ENCODE results near the gene PRG2.

Gene PRG2

DNA sequence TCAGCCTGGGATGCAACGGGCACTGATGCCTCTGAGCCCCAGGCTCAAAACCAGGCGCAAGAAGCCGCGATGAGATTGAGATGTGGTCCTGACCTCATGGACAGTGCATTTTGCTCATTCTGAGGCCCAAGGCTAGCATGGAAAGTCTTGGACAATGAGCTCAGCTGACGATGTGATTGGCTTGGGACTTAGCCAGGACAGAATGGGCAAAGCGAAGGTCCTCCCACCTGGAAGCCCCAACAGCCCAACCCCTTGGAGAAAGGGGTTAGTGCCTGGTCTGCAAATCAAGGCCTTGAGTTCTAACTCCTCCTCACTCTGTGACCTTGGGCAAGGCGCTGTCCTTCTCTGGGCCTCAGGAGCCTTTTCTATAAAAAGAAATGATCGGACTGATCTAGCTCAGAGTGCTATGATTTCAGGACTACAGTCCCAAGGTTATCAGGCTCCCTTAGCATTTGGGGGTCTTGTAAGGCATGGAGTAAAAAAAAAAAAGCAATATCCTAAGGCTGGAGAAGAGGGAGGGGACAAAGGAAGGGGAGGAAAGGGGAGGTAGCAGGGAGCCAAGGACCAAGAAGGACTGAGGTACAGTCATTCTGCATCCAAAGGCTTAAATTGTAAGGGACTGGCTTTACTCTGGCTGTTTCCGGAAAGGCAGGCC lies 33.8 kb upstream of the PRG2 start:
- TF ChIP-seq, protein P1, sequence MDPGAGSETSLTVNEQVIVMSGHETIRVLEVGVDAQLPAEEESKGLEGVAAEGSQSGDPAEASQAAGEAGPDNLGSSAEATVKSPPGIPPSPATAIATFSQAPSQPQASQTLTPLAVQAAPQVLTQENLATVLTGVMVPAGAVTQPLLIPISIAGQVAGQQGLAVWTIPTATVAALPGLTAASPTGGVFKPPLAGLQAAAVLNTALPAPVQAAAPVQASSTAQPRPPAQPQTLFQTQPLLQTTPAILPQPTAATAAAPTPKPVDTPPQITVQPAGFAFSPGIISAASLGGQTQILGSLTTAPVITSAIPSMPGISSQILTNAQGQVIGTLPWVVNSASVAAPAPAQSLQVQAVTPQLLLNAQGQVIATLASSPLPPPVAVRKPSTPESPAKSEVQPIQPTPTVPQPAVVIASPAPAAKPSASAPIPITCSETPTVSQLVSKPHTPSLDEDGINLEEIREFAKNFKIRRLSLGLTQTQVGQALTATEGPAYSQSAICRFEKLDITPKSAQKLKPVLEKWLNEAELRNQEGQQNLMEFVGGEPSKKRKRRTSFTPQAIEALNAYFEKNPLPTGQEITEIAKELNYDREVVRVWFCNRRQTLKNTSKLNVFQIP (CRISPR knock-in tag; IDR thresholded peaks at IDR 0.05; ENCODE audit: borderline replicate concordance, low read depth) = no peak
- TF ChIP-seq, protein P2, sequence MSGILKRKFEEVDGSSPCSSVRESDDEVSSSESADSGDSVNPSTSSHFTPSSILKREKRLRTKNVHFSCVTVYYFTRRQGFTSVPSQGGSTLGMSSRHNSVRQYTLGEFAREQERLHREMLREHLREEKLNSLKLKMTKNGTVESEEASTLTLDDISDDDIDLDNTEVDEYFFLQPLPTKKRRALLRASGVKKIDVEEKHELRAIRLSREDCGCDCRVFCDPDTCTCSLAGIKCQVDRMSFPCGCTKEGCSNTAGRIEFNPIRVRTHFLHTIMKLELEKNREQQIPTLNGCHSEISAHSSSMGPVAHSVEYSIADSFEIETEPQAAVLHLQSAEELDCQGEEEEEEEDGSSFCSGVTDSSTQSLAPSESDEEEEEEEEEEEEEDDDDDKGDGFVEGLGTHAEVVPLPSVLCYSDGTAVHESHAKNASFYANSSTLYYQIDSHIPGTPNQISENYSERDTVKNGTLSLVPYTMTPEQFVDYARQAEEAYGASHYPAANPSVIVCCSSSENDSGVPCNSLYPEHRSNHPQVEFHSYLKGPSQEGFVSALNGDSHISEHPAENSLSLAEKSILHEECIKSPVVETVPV (CRISPR knock-in tag; IDR thresholded peaks at IDR 0.05) = no peak
- TF ChIP-seq ESRRG (CRISPR knock-in tag; IDR thresholded peaks at IDR 0.05) = no peak
- no peak for TF ChIP-seq TCF4 (CRISPR knock-in tag; IDR thresholded peaks at IDR 0.05; ENCODE audit: borderline replicate concordance)
- no peak for TF ChIP-seq CSDC2 (CRISPR knock-in tag; IDR thresholded peaks at IDR 0.05)
- no peak for TF ChIP-seq PPARA (CRISPR knock-in tag; IDR thresholded peaks at IDR 0.05; ENCODE audit: borderline replicate concordance)
- TF ChIP-seq BACH2 (CRISPR knock-in tag; IDR thresholded peaks at IDR 0.05; ENCODE audit: borderline replicate concordance) = no peak
- TF ChIP-seq ZC3H10 (CRISPR knock-in tag; IDR thresholded peaks at IDR 0.05) = no peak

DNA sequence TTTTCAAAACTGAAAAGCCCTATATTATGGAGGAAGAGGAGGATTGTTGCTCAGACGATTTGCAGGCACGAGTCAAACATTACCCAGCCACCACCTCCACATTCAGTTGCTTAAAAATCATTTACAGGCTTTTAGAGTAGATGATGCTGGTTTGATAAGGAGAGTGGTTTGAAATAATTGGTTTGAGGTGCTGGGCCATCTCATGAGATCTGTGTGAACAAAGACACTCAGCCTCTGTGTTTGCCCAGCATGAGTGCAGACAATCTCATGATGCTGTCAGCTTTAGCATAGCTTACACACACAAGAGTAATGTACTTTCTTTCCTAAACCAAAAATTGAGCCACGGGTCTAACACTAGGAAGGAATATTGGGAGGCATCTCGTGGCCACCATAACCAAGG lies 32.2 kb upstream of the PRG2 start:
- TF ChIP-seq ZFP30 (CRISPR knock-in tag; IDR thresholded peaks at IDR 0.05) (no peak), ZNF8 (CRISPR knock-in tag; IDR thresholded peaks at IDR 0.05) (no peak), PPARA (CRISPR knock-in tag; IDR thresholded peaks at IDR 0.05; ENCODE audit: borderline replicate concordance) (no peak), ZC3H10 (CRISPR knock-in tag; IDR thresholded peaks at IDR 0.05) (no peak), CSDC2 (CRISPR knock-in tag; IDR thresholded peaks at IDR 0.05) (no peak), BACH2 (CRISPR knock-in tag; IDR thresholded peaks at IDR 0.05; ENCODE audit: borderline replicate concordance) (no peak), ZNF565 (CRISPR knock-in tag; conservative IDR thresholded peaks at IDR 0.05; ENCODE audit: low read depth) (no peak), ZNF70 (CRISPR knock-in tag; IDR thresholded peaks at IDR 0.05) (no peak), ESRRG (CRISPR knock-in tag; IDR thresholded peaks at IDR 0.05) (no peak), TCF4 (CRISPR knock-in tag; IDR thresholded peaks at IDR 0.05; ENCODE audit: borderline replicate concordance) (no peak), TOX (CRISPR knock-in tag; IDR thresholded peaks at IDR 0.05; ENCODE audit: borderline replicate concordance) (no peak), GLIS3 (CRISPR knock-in tag; IDR thresholded peaks at IDR 0.05) (no peak), ISL1 (CRISPR knock-in tag; IDR thresholded peaks at IDR 0.05) (no peak), OSR1 (CRISPR knock-in tag; IDR thresholded peaks at IDR 0.05) (no peak), ARNTL (CRISPR knock-in tag; IDR thresholded peaks at IDR 0.05; ENCODE audit: borderline replicate concordance, low read depth) (no peak), ZFP3 (CRISPR knock-in tag; IDR thresholded peaks at IDR 0.05) (no peak)
- TF ChIP-seq, protein P3, sequence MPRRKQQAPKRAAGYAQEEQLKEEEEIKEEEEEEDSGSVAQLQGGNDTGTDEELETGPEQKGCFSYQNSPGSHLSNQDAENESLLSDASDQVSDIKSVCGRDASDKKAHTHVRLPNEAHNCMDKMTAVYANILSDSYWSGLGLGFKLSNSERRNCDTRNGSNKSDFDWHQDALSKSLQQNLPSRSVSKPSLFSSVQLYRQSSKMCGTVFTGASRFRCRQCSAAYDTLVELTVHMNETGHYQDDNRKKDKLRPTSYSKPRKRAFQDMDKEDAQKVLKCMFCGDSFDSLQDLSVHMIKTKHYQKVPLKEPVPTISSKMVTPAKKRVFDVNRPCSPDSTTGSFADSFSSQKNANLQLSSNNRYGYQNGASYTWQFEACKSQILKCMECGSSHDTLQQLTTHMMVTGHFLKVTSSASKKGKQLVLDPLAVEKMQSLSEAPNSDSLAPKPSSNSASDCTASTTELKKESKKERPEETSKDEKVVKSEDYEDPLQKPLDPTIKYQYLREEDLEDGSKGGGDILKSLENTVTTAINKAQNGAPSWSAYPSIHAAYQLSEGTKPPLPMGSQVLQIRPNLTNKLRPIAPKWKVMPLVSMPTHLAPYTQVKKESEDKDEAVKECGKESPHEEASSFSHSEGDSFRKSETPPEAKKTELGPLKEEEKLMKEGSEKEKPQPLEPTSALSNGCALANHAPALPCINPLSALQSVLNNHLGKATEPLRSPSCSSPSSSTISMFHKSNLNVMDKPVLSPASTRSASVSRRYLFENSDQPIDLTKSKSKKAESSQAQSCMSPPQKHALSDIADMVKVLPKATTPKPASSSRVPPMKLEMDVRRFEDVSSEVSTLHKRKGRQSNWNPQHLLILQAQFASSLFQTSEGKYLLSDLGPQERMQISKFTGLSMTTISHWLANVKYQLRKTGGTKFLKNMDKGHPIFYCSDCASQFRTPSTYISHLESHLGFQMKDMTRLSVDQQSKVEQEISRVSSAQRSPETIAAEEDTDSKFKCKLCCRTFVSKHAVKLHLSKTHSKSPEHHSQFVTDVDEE (CRISPR knock-in tag; IDR thresholded peaks at IDR 0.05) = no peak
- TF ChIP-seq, protein P4, sequence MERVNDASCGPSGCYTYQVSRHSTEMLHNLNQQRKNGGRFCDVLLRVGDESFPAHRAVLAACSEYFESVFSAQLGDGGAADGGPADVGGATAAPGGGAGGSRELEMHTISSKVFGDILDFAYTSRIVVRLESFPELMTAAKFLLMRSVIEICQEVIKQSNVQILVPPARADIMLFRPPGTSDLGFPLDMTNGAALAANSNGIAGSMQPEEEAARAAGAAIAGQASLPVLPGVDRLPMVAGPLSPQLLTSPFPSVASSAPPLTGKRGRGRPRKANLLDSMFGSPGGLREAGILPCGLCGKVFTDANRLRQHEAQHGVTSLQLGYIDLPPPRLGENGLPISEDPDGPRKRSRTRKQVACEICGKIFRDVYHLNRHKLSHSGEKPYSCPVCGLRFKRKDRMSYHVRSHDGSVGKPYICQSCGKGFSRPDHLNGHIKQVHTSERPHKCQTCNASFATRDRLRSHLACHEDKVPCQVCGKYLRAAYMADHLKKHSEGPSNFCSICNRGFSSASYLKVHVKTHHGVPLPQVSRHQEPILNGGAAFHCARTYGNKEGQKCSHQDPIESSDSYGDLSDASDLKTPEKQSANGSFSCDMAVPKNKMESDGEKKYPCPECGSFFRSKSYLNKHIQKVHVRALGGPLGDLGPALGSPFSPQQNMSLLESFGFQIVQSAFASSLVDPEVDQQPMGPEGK (CRISPR knock-in tag; IDR thresholded peaks at IDR 0.05; ENCODE audit: borderline replicate concordance) = no peak
- TF ChIP-seq, protein P5, sequence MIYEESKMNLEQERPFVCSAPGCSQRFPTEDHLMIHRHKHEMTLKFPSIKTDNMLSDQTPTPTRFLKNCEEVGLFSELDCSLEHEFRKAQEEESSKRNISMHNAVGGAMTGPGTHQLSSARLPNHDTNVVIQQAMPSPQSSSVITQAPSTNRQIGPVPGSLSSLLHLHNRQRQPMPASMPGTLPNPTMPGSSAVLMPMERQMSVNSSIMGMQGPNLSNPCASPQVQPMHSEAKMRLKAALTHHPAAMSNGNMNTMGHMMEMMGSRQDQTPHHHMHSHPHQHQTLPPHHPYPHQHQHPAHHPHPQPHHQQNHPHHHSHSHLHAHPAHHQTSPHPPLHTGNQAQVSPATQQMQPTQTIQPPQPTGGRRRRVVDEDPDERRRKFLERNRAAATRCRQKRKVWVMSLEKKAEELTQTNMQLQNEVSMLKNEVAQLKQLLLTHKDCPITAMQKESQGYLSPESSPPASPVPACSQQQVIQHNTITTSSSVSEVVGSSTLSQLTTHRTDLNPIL (CRISPR knock-in tag; IDR thresholded peaks at IDR 0.05; ENCODE audit: low read depth) = no peak
- TF ChIP-seq, protein P1 (CRISPR knock-in tag; IDR thresholded peaks at IDR 0.05; ENCODE audit: borderline replicate concordance, low read depth) = no peak
- ATAC-seq = no peak

More for the DNA sequence above, 33.8 kb upstream of the PRG2 start:
- no peak for ATAC-seq
